ENCODE results near the gene PLCH1. TPM values are rescaled to one million over a fixed set of nuclear protein-coding genes. Genes with fewer than 3 reads are reported as not detected.
"Not testable (repeated sequence)": the region's sequence is repeated elsewhere in the genome, so short reads cannot be mapped to it uniquely, and the experiment has no call there.

The PLCH1 gene
- total RNA-seq, 1 donor from 2014 or later: 0.26 TPM

- FAIRE-seq (no peak), DNase-seq (ENCODE audit: low read depth) (peak; percentile 72)
- no peaks in the 10 kb centered on the region for H3K27me3 ChIP-seq (ENCODE audit: control insufficient read depth, insufficient read depth, low read length)
- no peak overlapping the region for H3K4me3 ChIP-seq (ENCODE audit: low read depth, low read length)
- no peak for TF ChIP-seq CTCF (IDR thresholded peaks at IDR 0.05; ENCODE audit: insufficient read depth, low read length, severe bottlenecking)
- no peaks in the 10 kb centered on the region for H3K36me3 ChIP-seq (ENCODE audit: control insufficient read depth, insufficient read depth, low read length)
Observed at GRCh38 chr3:155631323-155632019, 113.4 kb downstream of the PLCH1 start.

- FAIRE-seq: no peak
- DNase-seq (ENCODE audit: low read depth): no peak
- no peak for TF ChIP-seq CTCF (IDR thresholded peaks at IDR 0.05; ENCODE audit: insufficient read depth, low read length, severe bottlenecking)
- Histone ChIP-seq H3K36me3 (ENCODE audit: control insufficient read depth, insufficient read depth, low read length) (no peaks in the 10 kb centered on the region), H3K4me3 (ENCODE audit: low read depth, low read length) (no peak overlapping the region), H3K27me3 (ENCODE audit: control insufficient read depth, insufficient read depth, low read length) (no peaks in the 10 kb centered on the region)
Observed at GRCh38 chr3:155629556-155629955, 115.3 kb downstream of the PLCH1 start.

GRCh38 chr3:155629056-155629455 lies 115.8 kb downstream of the PLCH1 start:
- FAIRE-seq (no peak), DNase-seq (ENCODE audit: low read depth) (no peak)
- TF ChIP-seq CTCF (IDR thresholded peaks at IDR 0.05; ENCODE audit: insufficient read depth, low read length, severe bottlenecking): no peak
- no peaks in the 10 kb centered on the region for H3K36me3 ChIP-seq (ENCODE audit: control insufficient read depth, insufficient read depth, low read length)
- no peak overlapping the region for H3K4me3 ChIP-seq (ENCODE audit: low read depth, low read length)
- H3K27me3 ChIP-seq (ENCODE audit: control insufficient read depth, insufficient read depth, low read length): no peaks in the 10 kb centered on the region

GRCh38 chr3:155622647-155623046 lies 122.2 kb downstream of the PLCH1 start:
- H3K4me3 ChIP-seq (ENCODE audit: low read depth, low read length); H3K27me3 ChIP-seq (ENCODE audit: control insufficient read depth, insufficient read depth, low read length); H3K36me3 ChIP-seq (ENCODE audit: control insufficient read depth, insufficient read depth, low read length); FAIRE-seq; DNase-seq (ENCODE audit: low read depth): not testable (repeated sequence)

GRCh38 chr3:155620552-155620951 lies 124.3 kb downstream of the PLCH1 start:
- H3K36me3 ChIP-seq (ENCODE audit: control insufficient read depth, insufficient read depth, low read length); FAIRE-seq; DNase-seq (ENCODE audit: low read depth); H3K4me3 ChIP-seq (ENCODE audit: low read depth, low read length); H3K27me3 ChIP-seq (ENCODE audit: control insufficient read depth, insufficient read depth, low read length): not testable (repeated sequence)

- Histone ChIP-seq H3K4me3 (ENCODE audit: low read depth, low read length) (no peak overlapping the region), H3K36me3 (ENCODE audit: control insufficient read depth, insufficient read depth, low read length) (no peaks in the 10 kb centered on the region), H3K27me3 (ENCODE audit: control insufficient read depth, insufficient read depth, low read length) (no peaks in the 10 kb centered on the region)
- DNase-seq (ENCODE audit: low read depth) (no peak), FAIRE-seq (peak; percentile 75)
- TF ChIP-seq CTCF (IDR thresholded peaks at IDR 0.05; ENCODE audit: insufficient read depth, low read length, severe bottlenecking): no peak
Observed at GRCh38 chr3:155619118-155619915, 125.6 kb downstream of the PLCH1 start.

Data from bronchial epithelial cell (primary cell).